Measurements from ENCODE around the gene TBCD. TPM values are rescaled to one million over a fixed set of nuclear protein-coding genes. Genes with fewer than 3 reads are reported as not detected.

The TBCD gene
- total RNA-seq, 5 donors from 2014 or later (not counting 1 experiment from before 2014, with no cell fraction given): 94.4 to 262 (median 223) TPM

DNA sequence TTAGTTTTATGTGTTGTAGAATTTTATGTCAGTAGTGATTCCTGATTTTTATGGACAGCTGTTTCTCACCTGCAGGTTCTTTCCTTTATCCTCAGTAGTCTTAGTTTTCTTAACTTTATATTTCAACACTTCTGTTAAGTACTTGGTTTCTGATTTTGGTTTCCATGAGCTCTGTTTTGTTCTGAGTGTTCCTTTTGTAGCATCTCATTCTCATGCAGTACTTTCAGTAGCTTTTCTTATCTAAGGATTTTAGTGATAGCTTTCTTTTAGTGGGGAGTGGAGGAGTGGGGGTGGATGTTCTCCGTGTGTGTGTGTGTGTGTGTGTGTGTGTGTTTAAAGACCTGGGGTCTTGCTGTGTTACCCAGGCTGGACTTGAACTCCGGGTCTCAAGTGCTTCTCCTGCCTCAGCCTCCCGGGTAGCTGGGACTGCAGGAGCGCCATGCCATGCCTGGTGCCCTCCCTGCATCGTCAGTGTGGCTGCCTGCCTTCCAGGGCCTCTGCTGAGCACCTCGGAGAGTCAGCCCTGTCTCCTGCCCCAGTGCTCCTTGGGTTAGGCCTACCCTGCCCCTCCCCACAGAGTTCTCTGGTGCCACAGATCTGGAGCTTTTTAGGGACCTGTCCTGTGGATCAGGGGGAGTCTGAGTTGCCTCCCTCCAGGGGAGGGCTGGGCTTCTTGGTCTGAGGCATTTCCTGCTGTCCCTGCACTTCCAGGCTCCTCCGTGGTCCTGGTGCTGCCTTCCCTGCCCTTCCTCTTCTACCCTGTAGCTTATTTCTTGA, 92.2 kb downstream of the TBCD start:
- Histone ChIP-seq H3K27ac (ENCODE audit: low read length) (no peak overlapping the region), H3K4me3 (ENCODE audit: control insufficient read depth in 1 of 2, extremely low read depth in 1 of 2, low read length in 1 of 2) (no peak overlapping the region), H3K27me3 (replicated peaks in 1 of 2; ENCODE audit: control insufficient read depth in 2 of 2, extremely low read depth in 1 of 2, insufficient read depth in 2 of 2, low read length in 1 of 2) (no peaks in the 10 kb centered on the region), H3K4me1 (ENCODE audit: control insufficient read depth in 1 of 2, extremely low read depth in 1 of 2, insufficient read depth in 2 of 2, low read length in 2 of 2) (no peaks in the 10 kb centered on the region), H3K9me3 (no peaks in the 10 kb centered on the region), H3K36me3 (ENCODE audit: control insufficient read depth in 2 of 2, extremely low read depth in 1 of 2, insufficient read depth in 1 of 2, low read length in 1 of 2) (peaks cover 2 to 6% of the 10 kb centered on the region in 2 donors)
- ChIA-PET POLR2A (interaction anchor here in 1 of 2 donors (0.6 kb wide), 1 partner anchor 14 kb away, joined by 3 read pairs; no protein-coding TSS in a partner anchor), CTCF (interaction anchor here in 1 of 2 donors (0.6 kb wide), 1 partner anchor 14 kb away, joined by 3 read pairs; no protein-coding TSS in a partner anchor)
- ATAC-seq (replicated peaks in 1 of 4) (no peak), DNase-seq (no peak)
- Mint-ChIP-seq H3K4me1 (peaks cover 1 to 10% (median 6%) of the 10 kb centered on the region in 3 donors), H3K27me3 (no peaks in the 10 kb centered on the region), H3K27ac (peak overlapping the region in 1 of 2 donors; percentile 36), H3K36me3 (peaks cover under 1% of the 10 kb centered on the region), H3K4me3 (no peak overlapping the region), H3K9me3 (no peaks in the 10 kb centered on the region)
- 87% methylated on average over 6 of the region's 7 CpGs for WGBS (ENCODE audit: insufficient coverage)

DNA sequence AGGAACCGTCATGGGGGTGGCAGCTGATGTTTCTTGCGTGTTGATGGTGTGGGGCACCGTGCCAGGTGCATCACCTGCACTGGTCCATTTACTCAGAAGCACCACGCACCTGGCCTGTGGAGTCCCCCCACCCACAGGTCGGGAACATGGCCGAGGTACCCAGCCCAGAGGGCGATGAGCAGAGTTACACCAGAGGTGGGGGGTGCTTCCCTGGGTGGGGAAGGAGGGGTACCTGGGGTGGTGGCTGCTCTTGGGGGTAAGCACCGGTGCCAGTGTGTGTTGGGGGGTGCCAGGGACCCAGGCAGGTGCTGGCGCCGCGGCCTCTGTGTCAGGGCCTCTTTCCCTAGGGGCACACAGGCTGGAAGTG, 92.9 kb downstream of the TBCD start:
- H3K36me3 Mint-ChIP-seq: peaks cover 4% of the 10 kb centered on the region
- ATAC-seq (replicated peaks in 1 of 4): no peak
- ChIA-PET CTCF (no interaction called here), POLR2A (no interaction called here)
- H3K27ac ChIP-seq (ENCODE audit: low read length): no peak overlapping the region
- peaks cover 7 to 15% (median 10%) of the 10 kb centered on the region in 3 donors for H3K4me1 Mint-ChIP-seq
- no peak overlapping the region for H3K4me3 Mint-ChIP-seq
- H3K27me3 Mint-ChIP-seq: no peaks in the 10 kb centered on the region
- no peak overlapping the region for H3K4me3 ChIP-seq (ENCODE audit: control insufficient read depth in 1 of 2, extremely low read depth in 1 of 2, low read length in 1 of 2)
- WGBS (ENCODE audit: insufficient coverage): 91% methylated on average over 6 of the region's 11 CpGs
- no peaks in the 10 kb centered on the region for H3K27me3 ChIP-seq (replicated peaks in 1 of 2; ENCODE audit: control insufficient read depth in 2 of 2, extremely low read depth in 1 of 2, insufficient read depth in 2 of 2, low read length in 1 of 2)
- H3K9me3 Mint-ChIP-seq: no peaks in the 10 kb centered on the region
- H3K27ac Mint-ChIP-seq: no peak overlapping the region
- peaks cover 2 to 4% of the 10 kb centered on the region in 2 experiments for H3K4me1 ChIP-seq (ENCODE audit: control insufficient read depth in 1 of 2, extremely low read depth in 1 of 2, insufficient read depth in 2 of 2, low read length in 2 of 2)
- no peak for DNase-seq
- H3K36me3 ChIP-seq (ENCODE audit: control insufficient read depth in 2 of 2, extremely low read depth in 1 of 2, insufficient read depth in 1 of 2, low read length in 1 of 2): peaks cover 2 to 9% of the 10 kb centered on the region in 2 donors
- H3K9me3 ChIP-seq: no peaks in the 10 kb centered on the region

DNA sequence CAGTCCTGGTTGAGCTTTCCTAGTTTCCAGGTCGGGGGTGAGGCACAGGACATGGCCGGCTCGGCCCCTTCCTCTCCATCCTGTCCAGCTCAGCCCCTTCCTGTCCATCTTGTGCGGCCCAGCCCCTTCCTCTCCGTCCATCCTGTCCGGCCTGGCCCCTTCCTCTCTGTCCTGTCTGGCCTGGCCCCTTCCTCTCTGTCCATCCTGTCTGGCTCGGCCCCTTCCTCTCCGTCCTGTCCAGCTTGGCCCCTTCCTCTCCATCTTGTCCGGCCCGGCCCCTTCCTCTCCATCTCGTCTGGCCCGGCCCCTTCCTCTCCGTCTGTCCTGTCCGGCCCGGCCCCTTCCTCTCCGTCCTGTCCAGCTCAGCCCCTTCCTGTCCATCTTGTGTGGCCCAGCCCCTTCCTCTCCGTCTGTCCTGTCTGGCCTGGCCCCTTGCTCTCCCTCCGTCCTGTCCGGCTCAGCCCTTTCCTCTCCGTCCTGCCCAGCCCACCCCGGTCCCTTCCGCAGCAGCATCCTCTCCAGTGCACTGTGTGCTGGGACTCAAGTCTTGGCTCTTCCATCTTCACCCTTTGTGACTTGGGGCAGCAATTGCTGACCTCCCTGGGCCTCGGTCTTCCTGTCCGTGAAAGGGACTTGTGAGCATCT, 93.4 kb downstream of the TBCD start:
- Mint-ChIP-seq H3K9me3 (no peaks in the 10 kb centered on the region), H3K27me3 (no peaks in the 10 kb centered on the region), H3K4me3 (no peak overlapping the region), H3K4me1 (peaks cover 7 to 17% (median 10%) of the 10 kb centered on the region in 3 donors), H3K36me3 (peaks cover 4% of the 10 kb centered on the region), H3K27ac (no peak overlapping the region)
- H3K9me3 ChIP-seq: no peaks in the 10 kb centered on the region
- no peak overlapping the region for H3K27ac ChIP-seq (ENCODE audit: low read length)
- peaks cover 2 to 5% of the 10 kb centered on the region in 2 experiments for H3K4me1 ChIP-seq (ENCODE audit: control insufficient read depth in 1 of 2, extremely low read depth in 1 of 2, insufficient read depth in 2 of 2, low read length in 2 of 2)
- WGBS (ENCODE audit: insufficient coverage): 96% methylated on average over 22 of the region's 24 CpGs
- H3K4me3 ChIP-seq (ENCODE audit: control insufficient read depth in 1 of 2, extremely low read depth in 1 of 2, low read length in 1 of 2): no peak overlapping the region
- DNase-seq (no peak), ATAC-seq (replicated peaks in 1 of 4) (no peak)
- no peaks in the 10 kb centered on the region for H3K27me3 ChIP-seq (replicated peaks in 1 of 2; ENCODE audit: control insufficient read depth in 2 of 2, extremely low read depth in 1 of 2, insufficient read depth in 2 of 2, low read length in 1 of 2)
- ChIA-PET POLR2A (no interaction called here), CTCF (interaction anchor here in 1 of 2 donors (0.7 kb wide), 1 partner anchor 24 kb away, joined by 3 read pairs; no protein-coding TSS in a partner anchor)
- H3K36me3 ChIP-seq (ENCODE audit: control insufficient read depth in 2 of 2, extremely low read depth in 1 of 2, insufficient read depth in 1 of 2, low read length in 1 of 2): peaks cover 2 to 8% of the 10 kb centered on the region in 2 donors

DNA sequence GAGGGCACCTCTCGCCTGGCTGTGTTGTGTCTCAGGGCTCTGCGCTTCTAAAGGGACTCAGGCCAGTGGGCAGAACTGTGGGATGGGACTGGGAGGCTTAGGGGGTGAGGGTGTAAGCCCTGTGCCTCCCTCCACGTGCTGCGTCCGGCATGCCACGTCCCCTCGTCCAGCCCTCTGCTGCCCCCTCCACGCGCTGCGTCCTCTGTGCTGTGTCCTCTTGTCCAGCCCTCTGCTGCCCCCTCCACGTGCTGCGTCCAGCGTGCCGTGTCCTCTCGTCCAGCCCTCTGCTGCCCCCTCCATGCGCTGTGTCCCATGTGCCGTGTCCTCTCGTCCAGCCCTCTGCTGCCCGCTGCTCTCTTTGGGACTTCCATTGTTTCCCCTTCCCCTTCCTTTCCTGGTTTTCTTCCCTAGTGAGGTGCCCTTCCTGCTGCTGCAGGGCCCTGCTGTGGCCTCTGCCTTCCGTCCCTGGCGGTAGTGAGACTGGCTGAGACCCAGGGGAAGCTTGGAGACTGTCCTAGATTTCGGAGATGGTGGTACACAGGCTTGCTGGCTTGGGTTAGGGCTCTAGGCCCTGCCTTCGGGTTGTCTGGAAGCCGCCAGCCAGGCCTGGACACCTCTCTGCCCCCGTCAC, 94.3 kb downstream of the TBCD start:
- no peaks in the 10 kb centered on the region for H3K9me3 ChIP-seq
- Mint-ChIP-seq H3K4me1 (peaks cover 7 to 21% (median 10%) of the 10 kb centered on the region in 3 donors), H3K27me3 (no peaks in the 10 kb centered on the region), H3K27ac (no peak overlapping the region), H3K4me3 (no peak overlapping the region), H3K36me3 (peaks cover 10% of the 10 kb centered on the region), H3K9me3 (no peaks in the 10 kb centered on the region)
- peaks cover 2 to 5% of the 10 kb centered on the region in 2 experiments for H3K4me1 ChIP-seq (ENCODE audit: control insufficient read depth in 1 of 2, extremely low read depth in 1 of 2, insufficient read depth in 2 of 2, low read length in 2 of 2)
- ATAC-seq (replicated peaks in 1 of 4): no peak
- no peak overlapping the region for H3K4me3 ChIP-seq (ENCODE audit: control insufficient read depth in 1 of 2, extremely low read depth in 1 of 2, low read length in 1 of 2)
- H3K27ac ChIP-seq (ENCODE audit: low read length): no peak overlapping the region
- H3K36me3 ChIP-seq (ENCODE audit: control insufficient read depth in 2 of 2, extremely low read depth in 1 of 2, insufficient read depth in 1 of 2, low read length in 1 of 2): peaks cover 2 to 6% of the 10 kb centered on the region in 2 donors
- WGBS (ENCODE audit: insufficient coverage): 94% methylated on average over 25 of the region's 25 CpGs
- POLR2A ChIA-PET: interaction anchor here in 1 of 2 donors (0.6 kb wide), 1 partner anchor 39 kb away, joined by 3 read pairs; no protein-coding TSS in a partner anchor
- CTCF ChIA-PET: no interaction called here
- DNase-seq: no peak
- H3K27me3 ChIP-seq (replicated peaks in 1 of 2; ENCODE audit: control insufficient read depth in 2 of 2, extremely low read depth in 1 of 2, insufficient read depth in 2 of 2, low read length in 1 of 2): no peaks in the 10 kb centered on the region

DNA sequence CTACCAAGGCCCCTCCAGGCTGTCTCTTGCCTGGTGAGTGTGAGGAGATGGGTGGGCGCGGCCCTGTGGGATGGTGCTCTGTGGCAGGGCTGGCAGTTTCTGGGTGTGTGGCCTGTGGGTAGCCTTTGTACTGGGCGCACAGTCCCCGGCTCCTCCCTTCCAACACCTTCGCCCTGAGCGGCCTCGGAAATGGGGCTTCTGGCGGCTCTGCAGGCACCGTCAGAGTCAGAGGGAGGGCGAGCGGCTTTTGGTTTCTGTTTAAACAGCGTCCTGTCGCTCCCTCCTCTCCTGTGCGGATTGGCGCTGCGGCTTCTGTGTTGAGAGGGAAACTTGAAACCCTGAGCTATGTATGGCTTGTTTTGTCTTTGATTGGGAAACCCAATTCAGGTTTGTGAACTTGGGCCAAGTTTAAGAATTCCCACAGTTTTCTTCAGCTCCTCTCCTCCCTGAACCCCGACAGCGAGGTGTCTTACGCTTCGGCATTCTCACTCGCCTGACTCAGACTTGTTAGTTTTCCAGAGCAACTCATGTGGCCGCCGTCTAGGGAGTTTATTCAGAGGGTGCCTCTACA, 96.2 kb downstream of the TBCD start:
- WGBS (ENCODE audit: insufficient coverage): 88% methylated on average over 15 of the region's 23 CpGs
- H3K27ac ChIP-seq (ENCODE audit: low read length): peak overlapping the region; percentile 18
- POLR2A ChIA-PET: interaction anchor here in 1 of 2 donors (0.5 kb wide), 1 partner anchor 152 kb away, joined by 3 read pairs; no protein-coding TSS in a partner anchor
- peak; percentile 78 to 96 (median 89) for ATAC-seq (replicated peaks in 1 of 4)
- CTCF ChIA-PET: no interaction called here
- H3K27me3 ChIP-seq (replicated peaks in 1 of 2; ENCODE audit: control insufficient read depth in 2 of 2, extremely low read depth in 1 of 2, insufficient read depth in 2 of 2, low read length in 1 of 2): no peaks in the 10 kb centered on the region
- Mint-ChIP-seq H3K36me3 (peaks cover 10% of the 10 kb centered on the region), H3K9me3 (no peaks in the 10 kb centered on the region), H3K4me1 (peaks cover 7 to 21% (median 10%) of the 10 kb centered on the region in 3 donors), H3K4me3 (peak overlapping the region; percentile 46 to 62 (median 49)), H3K27ac (peak overlapping the region; percentile 12 to 64), H3K27me3 (no peaks in the 10 kb centered on the region)
- peaks cover 2 to 5% of the 10 kb centered on the region in 2 experiments for H3K4me1 ChIP-seq (ENCODE audit: control insufficient read depth in 1 of 2, extremely low read depth in 1 of 2, insufficient read depth in 2 of 2, low read length in 2 of 2)
- peak overlapping the region in 1 of 2 donors; percentile 19 for H3K4me3 ChIP-seq (ENCODE audit: control insufficient read depth in 1 of 2, extremely low read depth in 1 of 2, low read length in 1 of 2)
- peaks cover 2 to 4% of the 10 kb centered on the region in 2 donors for H3K36me3 ChIP-seq (ENCODE audit: control insufficient read depth in 2 of 2, extremely low read depth in 1 of 2, insufficient read depth in 1 of 2, low read length in 1 of 2)
- DNase-seq: peak in 31 of 35 experiments; percentile 25 to 68 (median 44)
- H3K9me3 ChIP-seq: no peaks in the 10 kb centered on the region
